Ishikawa (cell line): Measurements from ENCODE around the gene FMNL2.

Experiments used
- CEBPB ChIP-seq: IDR thresholded peaks from 2 replicates; pipeline ENCODE4 v1.6.1; 2012
- CREB1 ChIP-seq: IDR thresholded peaks from 2 replicates; pipeline ENCODE4 v1.6.1; 2012; ENCODE audit warnings: low read depth
- EGR1 ChIP-seq: IDR thresholded peaks from 2 replicates; pipeline ENCODE4 v1.6.1; 2012
- EP300 ChIP-seq: IDR thresholded peaks from 2 replicates; pipeline ENCODE4 v1.6.1; 2012; ENCODE audit warnings: borderline replicate concordance
- RAD21 ChIP-seq: IDR thresholded peaks from 2 replicates; pipeline ENCODE4 v1.6.1; 2012; ENCODE audit warnings: low read depth
- TCF12 ChIP-seq: IDR thresholded peaks from 2 replicates; pipeline ENCODE4 v1.6.1; 2012; ENCODE audit warnings: low read depth
- TEAD4 ChIP-seq: IDR thresholded peaks from 2 replicates; pipeline ENCODE4 v1.6.1; 2012
- TF ChIP-seq, protein P1 (sequence below): IDR thresholded peaks from 2 replicates; pipeline ENCODE4 v1.6.1; 2012; ENCODE audit warnings: low read depth, mild to moderate bottlenecking

- TF ChIP-seq EGR1 (no peak), CEBPB (no peak), TEAD4 (no peak), EP300 (no peak), CREB1 (no peak), RAD21 (no peak), TCF12 (no peak)
- TF ChIP-seq, protein P1, sequence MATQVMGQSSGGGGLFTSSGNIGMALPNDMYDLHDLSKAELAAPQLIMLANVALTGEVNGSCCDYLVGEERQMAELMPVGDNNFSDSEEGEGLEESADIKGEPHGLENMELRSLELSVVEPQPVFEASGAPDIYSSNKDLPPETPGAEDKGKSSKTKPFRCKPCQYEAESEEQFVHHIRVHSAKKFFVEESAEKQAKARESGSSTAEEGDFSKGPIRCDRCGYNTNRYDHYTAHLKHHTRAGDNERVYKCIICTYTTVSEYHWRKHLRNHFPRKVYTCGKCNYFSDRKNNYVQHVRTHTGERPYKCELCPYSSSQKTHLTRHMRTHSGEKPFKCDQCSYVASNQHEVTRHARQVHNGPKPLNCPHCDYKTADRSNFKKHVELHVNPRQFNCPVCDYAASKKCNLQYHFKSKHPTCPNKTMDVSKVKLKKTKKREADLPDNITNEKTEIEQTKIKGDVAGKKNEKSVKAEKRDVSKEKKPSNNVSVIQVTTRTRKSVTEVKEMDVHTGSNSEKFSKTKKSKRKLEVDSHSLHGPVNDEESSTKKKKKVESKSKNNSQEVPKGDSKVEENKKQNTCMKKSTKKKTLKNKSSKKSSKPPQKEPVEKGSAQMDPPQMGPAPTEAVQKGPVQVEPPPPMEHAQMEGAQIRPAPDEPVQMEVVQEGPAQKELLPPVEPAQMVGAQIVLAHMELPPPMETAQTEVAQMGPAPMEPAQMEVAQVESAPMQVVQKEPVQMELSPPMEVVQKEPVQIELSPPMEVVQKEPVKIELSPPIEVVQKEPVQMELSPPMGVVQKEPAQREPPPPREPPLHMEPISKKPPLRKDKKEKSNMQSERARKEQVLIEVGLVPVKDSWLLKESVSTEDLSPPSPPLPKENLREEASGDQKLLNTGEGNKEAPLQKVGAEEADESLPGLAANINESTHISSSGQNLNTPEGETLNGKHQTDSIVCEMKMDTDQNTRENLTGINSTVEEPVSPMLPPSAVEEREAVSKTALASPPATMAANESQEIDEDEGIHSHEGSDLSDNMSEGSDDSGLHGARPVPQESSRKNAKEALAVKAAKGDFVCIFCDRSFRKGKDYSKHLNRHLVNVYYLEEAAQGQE, result no peak
Observed at GRCh38 chr2:152542995-152543481, 208.1 kb downstream of the FMNL2 start.
